Prostate gland (tissue), 2 donors: ENCODE data around the gene HOXA7. TPM values are rescaled to one million over a fixed set of nuclear protein-coding genes. Genes with fewer than 3 reads are reported as not detected.

ENCODE experiments used
- DNase-seq: peaks from one replicate; pipeline ENCODE4 v3.0.0-alpha.2; 2019; ENCODE audit warnings: low spot score
- H3K27ac ChIP-seq, 2 donors: fragments of 200-600 bp; sonication (generic); 2 replicates each; pipeline ENCODE4 v1.5.1; 2017 to 2019
- H3K27me3 ChIP-seq: fragments of 200-600 bp; sonication (generic); replicated peaks from 2 replicates; pipeline ENCODE4 v1.5.1; 2019; ENCODE audit not compliant: insufficient read depth
- H3K36me3 ChIP-seq, 2 donors: fragments of 200-600 bp; sonication (generic); 1 replicate in 1 of 2; 2 replicates in 1 of 2; pipeline versions ENCODE4 v1.5.1 to v1.8.1; 2017 to 2019
- H3K4me1 ChIP-seq: fragments of 200-600 bp; sonication (generic); replicated peaks from 2 replicates; pipeline ENCODE4 v1.5.1; 2019
- H3K4me3 ChIP-seq, 2 donors: fragments of 200-600 bp; sonication (generic); 2 replicates each; pipeline ENCODE4 v1.5.1; 2017 to 2019
- H3K9me3 ChIP-seq: fragments of 200-600 bp; sonication (generic); 2 replicates; pipeline ENCODE4 v1.5.1; 2017
- POLR2A ChIP-seq: fragments of 450-650 bp; IDR thresholded peaks from one replicate; pipeline ENCODE4 v1.6.1; 2016; ENCODE audit warnings: antibody characterized with exemption, mild to moderate bottlenecking
- POLR2AphosphoS5 ChIP-seq: sonication (generic); formaldehyde crosslinking; IDR thresholded peaks from one replicate; pipeline ENCODE4 v1.6.1; 2017; ENCODE audit warnings: antibody characterized with exemption
- WGBS: methylation state at CpG from one replicate; pipeline ENCODE4 v1.1.5; 2018; 5-methylcytosine and 5-hydroxymethylcytosine counted together
- intact Hi-C: fragments of 100-400 bp; cut with DNase I; formaldehyde crosslinking; loops from one replicate; pipeline ENCODE4 v1.14.2; 2022
- total RNA-seq, 2 donors: library from RNA; depleted of rRNA; stranded (reverse); fragments of >200 nt; gene quantifications; one replicate each; pipeline ENCODE4 v1.1.0, GENCODE V29; 2016
- TF ChIP-seq, protein P1 (sequence below), 4 experiments: fragments of 200-600 bp in 2 of 4; fragments of 450-650 bp in 2 of 4; sonication (generic) in 2 of 4; IDR thresholded peaks; 1 replicate in 3 of 4; 2 replicates in 1 of 4; pipeline ENCODE4 v1.5.1; 2016 to 2019; ENCODE audit warnings: antibody characterized with exemption in 4 of 4, mild to moderate bottlenecking in 2 of 4, moderate library complexity in 2 of 4

HOXA7 gene
- total RNA-seq, 2 donors from 2014 or later: 2.2 to 4.6 TPM

DNA sequence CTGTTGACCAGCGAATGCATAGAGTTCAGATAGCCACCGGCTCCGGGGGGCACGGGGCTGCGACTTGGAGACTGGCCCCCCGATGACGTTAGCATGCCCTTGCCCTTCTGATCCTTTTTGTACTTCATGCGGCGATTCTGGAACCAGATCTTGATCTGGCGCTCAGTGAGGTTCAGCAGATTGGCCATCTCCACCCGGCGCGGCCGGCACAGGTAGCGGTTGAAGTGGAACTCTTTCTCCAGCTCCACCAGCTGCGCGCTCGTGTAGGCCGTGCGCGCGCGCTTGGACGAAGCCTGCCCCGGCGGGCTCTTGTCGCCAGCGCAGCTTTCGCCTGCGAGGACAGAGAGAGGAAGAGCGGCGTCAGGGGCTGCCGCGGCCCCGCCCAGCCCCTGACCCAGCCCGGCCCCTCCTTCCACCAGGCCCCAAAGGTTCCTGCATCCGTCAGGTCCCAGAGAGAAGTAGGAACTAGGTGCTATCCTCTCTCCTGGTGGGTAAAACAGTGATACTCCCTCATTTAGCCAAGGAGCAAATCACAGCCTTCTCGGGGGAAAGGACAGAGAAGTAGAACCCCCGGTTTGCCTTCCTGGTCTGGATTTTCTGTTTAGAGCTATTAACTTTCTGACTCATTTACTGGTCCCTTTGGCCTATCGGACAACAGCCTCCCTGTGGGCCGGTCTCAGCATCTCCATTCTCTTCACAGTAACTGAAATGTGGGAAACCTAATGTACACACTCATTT lies 47.9 kb downstream of the HOXA7 start:
- TF ChIP-seq, protein P1, sequence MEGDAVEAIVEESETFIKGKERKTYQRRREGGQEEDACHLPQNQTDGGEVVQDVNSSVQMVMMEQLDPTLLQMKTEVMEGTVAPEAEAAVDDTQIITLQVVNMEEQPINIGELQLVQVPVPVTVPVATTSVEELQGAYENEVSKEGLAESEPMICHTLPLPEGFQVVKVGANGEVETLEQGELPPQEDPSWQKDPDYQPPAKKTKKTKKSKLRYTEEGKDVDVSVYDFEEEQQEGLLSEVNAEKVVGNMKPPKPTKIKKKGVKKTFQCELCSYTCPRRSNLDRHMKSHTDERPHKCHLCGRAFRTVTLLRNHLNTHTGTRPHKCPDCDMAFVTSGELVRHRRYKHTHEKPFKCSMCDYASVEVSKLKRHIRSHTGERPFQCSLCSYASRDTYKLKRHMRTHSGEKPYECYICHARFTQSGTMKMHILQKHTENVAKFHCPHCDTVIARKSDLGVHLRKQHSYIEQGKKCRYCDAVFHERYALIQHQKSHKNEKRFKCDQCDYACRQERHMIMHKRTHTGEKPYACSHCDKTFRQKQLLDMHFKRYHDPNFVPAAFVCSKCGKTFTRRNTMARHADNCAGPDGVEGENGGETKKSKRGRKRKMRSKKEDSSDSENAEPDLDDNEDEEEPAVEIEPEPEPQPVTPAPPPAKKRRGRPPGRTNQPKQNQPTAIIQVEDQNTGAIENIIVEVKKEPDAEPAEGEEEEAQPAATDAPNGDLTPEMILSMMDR (IDR thresholded peaks at IDR 0.05): no peak
- TF ChIP-seq POLR2A (no peak), POLR2AphosphoS5 (no peak)
- intact Hi-C loops: no loop called here
- no peak overlapping the region for H3K4me3 ChIP-seq
- no peaks in the 10 kb centered on the region for H3K27me3 ChIP-seq
- no peaks in the 10 kb centered on the region for H3K9me3 ChIP-seq
- H3K36me3 ChIP-seq: no peaks in the 10 kb centered on the region
- H3K4me1 ChIP-seq: peaks cover 3% of the 10 kb centered on the region
- WGBS: 67% methylated on average over 41 of the region's 41 CpGs
- no peak overlapping the region for H3K27ac ChIP-seq
- no peak for DNase-seq

- H3K4me1 ChIP-seq: peaks cover 3% of the 10 kb centered on the region
- intact Hi-C loops: no loop called here
- no peak overlapping the region for H3K4me3 ChIP-seq
- DNase-seq: no peak
- no peaks in the 10 kb centered on the region for H3K27me3 ChIP-seq
- TF ChIP-seq, protein P1 (IDR thresholded peaks at IDR 0.05): no peak
- TF ChIP-seq POLR2AphosphoS5 (no peak), POLR2A (no peak)
- no peak overlapping the region for H3K27ac ChIP-seq
- 75% methylated on average over 45 of the region's 47 CpGs for WGBS
- no peaks in the 10 kb centered on the region for H3K36me3 ChIP-seq
- H3K9me3 ChIP-seq: no peaks in the 10 kb centered on the region
Measured at GRCh38 chr7:27107391-27108381, 48.8 kb downstream of the HOXA7 start.

DNA sequence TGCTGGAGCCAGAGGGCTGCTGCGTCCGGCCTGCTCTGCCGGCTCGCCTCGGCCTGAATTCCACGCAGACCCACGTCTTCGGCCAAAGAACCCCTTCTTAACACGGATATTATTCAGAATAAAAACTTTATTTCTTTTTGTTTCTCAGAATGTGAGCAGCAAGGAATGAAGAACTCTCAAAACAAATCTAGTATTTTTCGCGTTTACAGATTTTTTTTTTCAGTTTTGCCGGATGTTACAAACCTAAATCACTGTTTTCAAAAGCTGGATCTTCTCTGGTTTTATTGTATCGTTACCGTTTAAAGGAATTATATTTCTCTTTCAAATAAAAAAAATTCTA lies 49.6 kb downstream of the HOXA7 start:
- Histone ChIP-seq H3K27ac (no peak overlapping the region), H3K36me3 (no peaks in the 10 kb centered on the region), H3K4me3 (no peak overlapping the region), H3K4me1 (peaks cover 3% of the 10 kb centered on the region), H3K27me3 (no peaks in the 10 kb centered on the region), H3K9me3 (no peaks in the 10 kb centered on the region)
- 75% methylated on average over 14 of the region's 14 CpGs for WGBS
- TF ChIP-seq POLR2AphosphoS5 (no peak), POLR2A (no peak)
- intact Hi-C loops: no loop called here
- no peak for DNase-seq

DNA sequence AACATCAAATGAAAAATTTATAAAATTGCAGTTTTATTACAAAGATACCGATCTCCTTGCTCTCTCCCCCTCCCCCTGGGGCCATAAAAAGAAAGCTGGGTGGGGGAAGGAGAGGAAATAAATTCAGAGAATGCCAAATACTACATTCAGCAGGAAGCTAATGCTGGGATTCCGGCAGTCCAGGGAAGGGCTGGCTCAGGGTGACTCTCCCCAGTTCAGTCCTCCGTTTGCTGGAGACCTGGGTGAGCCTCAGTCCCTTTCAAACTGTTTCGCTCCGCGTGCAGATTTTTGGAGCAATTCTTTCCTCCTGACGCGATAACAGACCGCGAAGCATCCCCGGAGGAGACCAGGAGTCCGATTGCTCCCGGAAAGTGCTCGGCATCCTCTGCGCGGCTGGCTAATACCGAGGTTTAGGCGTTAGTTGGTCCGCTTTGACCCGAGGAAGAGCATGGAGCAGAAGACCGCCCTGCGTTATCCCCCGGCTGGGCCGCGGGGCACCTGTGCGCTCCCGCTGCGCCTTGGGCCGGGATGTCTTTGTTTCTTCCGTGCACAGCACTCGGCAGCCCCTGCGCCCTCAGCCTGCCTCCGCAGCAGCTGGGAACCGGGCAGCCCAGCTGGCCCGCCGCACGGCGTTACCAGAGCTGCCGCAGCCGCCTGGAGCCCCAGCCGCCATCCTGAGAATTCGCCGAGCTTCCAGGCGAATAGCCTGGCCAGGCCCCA lies 50.1 kb downstream of the HOXA7 start:
- Histone ChIP-seq H3K9me3 (no peaks in the 10 kb centered on the region), H3K36me3 (no peaks in the 10 kb centered on the region), H3K27ac (no peak overlapping the region), H3K27me3 (no peaks in the 10 kb centered on the region), H3K4me3 (peak overlapping the region in 1 of 2 donors; percentile 1), H3K4me1 (peaks cover 3% of the 10 kb centered on the region)
- 57% methylated on average over 44 of the region's 44 CpGs for WGBS
- TF ChIP-seq POLR2A (no peak), POLR2AphosphoS5 (no peak)
- TF ChIP-seq, protein P1 (IDR thresholded peaks at IDR 0.05): no peak
- no peak for DNase-seq
- intact Hi-C loops: no loop called here
